Measurements from ENCODE around the gene IL10.

- no peak for TF ChIP-seq EZH2phosphoT487 (IDR thresholded peaks at IDR 0.05)
- TF ChIP-seq CTCF (IDR thresholded peaks at IDR 0.05) = no peak
Measured at GRCh38 chr1:206729507-206729906, 42.8 kb downstream of the IL10 start.

Measured in neural progenitor cell (in vitro differentiated cells).